Small intestine (tissue), 7 donors: ENCODE measurements around the gene GAMT. TPM values are rescaled to one million over a fixed set of nuclear protein-coding genes. Genes with fewer than 3 reads are reported as not detected.
A peak's percentile ranks its signal among the peaks of the same experiment; 100 is the strongest.

Source experiments
- DNase-seq, 2 donors: peaks; one replicate each; pipeline versions ENCODE4 v3.0.0 to v3.0.0-alpha.2; 2013
- FAIRE-seq: peaks from 2 replicates; lab custom pipeline; 2012; peaks lifted over from hg19 to GRCh38; lab: Jason Lieb, UNC
- H3K27ac ChIP-seq, 3 donors: one replicate each; pipeline ENCODE4 v1.5.1; 2013; ENCODE audit warnings: low read length in 2 of 3, mild to moderate bottlenecking in 2 of 3, control low read depth in 1 of 3, inconsistent platforms in 1 of 3, low read depth in 1 of 3, moderate library complexity in 1 of 3
- H3K27me3 ChIP-seq, 3 donors: one replicate each; pipeline ENCODE4 v1.6.1; 2013; ENCODE audit warnings: low read length in 3 of 3, inconsistent platforms in 1 of 3; ENCODE audit not compliant: control insufficient read depth in 3 of 3, insufficient read depth in 3 of 3
- H3K36me3 ChIP-seq, 3 donors: one replicate each; pipeline ENCODE4 v1.6.1; 2013; ENCODE audit warnings: low read length in 3 of 3, inconsistent platforms in 1 of 3, low read depth in 1 of 3, mild to moderate bottlenecking in 1 of 3, moderate library complexity in 1 of 3; ENCODE audit not compliant: control insufficient read depth in 3 of 3, insufficient read depth in 2 of 3
- H3K4me1 ChIP-seq, 3 donors: one replicate each; pipeline ENCODE4 v1.6.1; 2013; ENCODE audit warnings: low read length in 2 of 3, inconsistent platforms in 1 of 3, low read depth in 1 of 3, mild to moderate bottlenecking in 1 of 3, moderate library complexity in 1 of 3; ENCODE audit not compliant: control insufficient read depth in 3 of 3, insufficient read depth in 2 of 3
- H3K4me3 ChIP-seq, 3 donors: one replicate each; pipeline ENCODE4 v1.5.1; 2013; ENCODE audit warnings: low read length in 3 of 3, control low read depth in 1 of 3, inconsistent platforms in 1 of 3, low read depth in 1 of 3, mild to moderate bottlenecking in 1 of 3, moderate library complexity in 1 of 3
- H3K9me3 ChIP-seq, 2 donors: one replicate each; pipeline ENCODE4 v1.6.1; 2013; ENCODE audit warnings: low read depth in 1 of 2, low read length in 1 of 2; ENCODE audit not compliant: control insufficient read depth in 2 of 2, insufficient read depth in 1 of 2
- WGBS, 3 donors: extraction: QIAGEN DNeasy Blood & Tissue Kit; methylation state at CpG; one replicate each; pipeline ENCODE4 v1.1.7; 2013; 5-methylcytosine and 5-hydroxymethylcytosine counted together
- polyA plus RNA-seq, 4 donors: library from polyadenylated mRNA; stranded (reverse) in 3 of 4; unstranded in 1 of 4; fragments of 200-250 nt in 3 of 4; fragments of 120-200 nt in 1 of 4; gene quantifications; one replicate each; pipeline versions ENCODE4 v1.2.1 to v1.2.3, GENCODE V29; 2013
- donor health status: healthy with polysubstance abuse.
- donor health status: control.
- donor health status: control.
- donor health status: Bipolar disorder and iron deficiency.
- donor health status: healthy.

The GAMT gene
- polyA plus RNA-seq, 4 donors: 1.1 to 25.7 (median 4.3) TPM

GRCh38 chr19:1410789-1411188 lies 9.4 kb upstream of the GAMT start:
- no peaks in the 10 kb centered on the region for H3K27me3 ChIP-seq
- H3K36me3 ChIP-seq: peaks cover 2 to 64% (median 7%) of the 10 kb centered on the region in 3 donors
- H3K4me3 ChIP-seq: peak overlapping the region in 1 of 3 donors; percentile 10
- H3K4me1 ChIP-seq: peaks cover 12 to 47% (median 27%) of the 10 kb centered on the region in 3 donors
- no peaks in the 10 kb centered on the region for H3K9me3 ChIP-seq
- FAIRE-seq: no peak
- 68 to 71% (median 68%) methylated on average over 8 to 9 of the region's 9 CpGs for WGBS, 3 donors
- no peak for DNase-seq
- peak overlapping the region in 1 of 3 donors; percentile 8 for H3K27ac ChIP-seq

GRCh38 chr19:1410136-1410786 lies 8.9 kb upstream of the GAMT start:
- FAIRE-seq (no peak), DNase-seq (no peak)
- H3K27ac ChIP-seq: peak overlapping the region in 1 of 3 donors; percentile 12
- 69 to 72% (median 69%) methylated on average over 23 of the region's 23 CpGs for WGBS, 3 donors
- H3K9me3 ChIP-seq: no peaks in the 10 kb centered on the region
- H3K4me1 ChIP-seq: peaks cover 9 to 42% (median 22%) of the 10 kb centered on the region in 3 donors
- H3K36me3 ChIP-seq: peaks cover 2 to 61% (median 7%) of the 10 kb centered on the region in 3 donors
- H3K4me3 ChIP-seq: peak overlapping the region in 2 of 3 donors; percentile 6 to 99
- H3K27me3 ChIP-seq: no peaks in the 10 kb centered on the region

- Histone ChIP-seq H3K27ac (peak overlapping the region; percentile 66 to 93 (median 93)), H3K4me3 (peak overlapping the region in 2 of 3 donors; percentile 99), H3K9me3 (no peaks in the 10 kb centered on the region), H3K4me1 (peaks cover 9 to 36% (median 22%) of the 10 kb centered on the region in 3 donors), H3K36me3 (peaks cover 2 to 56% (median 7%) of the 10 kb centered on the region in 3 donors), H3K27me3 (no peaks in the 10 kb centered on the region)
- FAIRE-seq (no peak), DNase-seq (no peak)
- WGBS, 3 donors: 32 to 56% (median 38%) methylated on average over 30 to 33 of the region's 33 CpGs
Measured at GRCh38 chr19:1409204-1410005, 8.1 kb upstream of the GAMT start.

GRCh38 chr19:1408300-1409203 lies 7.2 kb upstream of the GAMT start:
- H3K4me3 ChIP-seq: peak overlapping the region; percentile 99
- FAIRE-seq (no peak), DNase-seq (peak; percentile 50 to 72)
- no peaks in the 10 kb centered on the region for H3K9me3 ChIP-seq
- H3K27ac ChIP-seq: peak overlapping the region; percentile 66 to 93 (median 93)
- no peaks in the 10 kb centered on the region for H3K27me3 ChIP-seq
- 0 to 1% (median 0%) methylated on average over 65 to 69 of the region's 69 CpGs for WGBS, 3 donors
- H3K36me3 ChIP-seq: peaks cover 2 to 50% (median 7%) of the 10 kb centered on the region in 3 donors
- peaks cover 9 to 36% (median 21%) of the 10 kb centered on the region in 3 donors for H3K4me1 ChIP-seq

GRCh38 chr19:1407528-1408299 lies 6.4 kb upstream of the GAMT start, which contains the start of gene DAZAP1:
Gene DAZAP1 (plus strand): TSS chr19:1407586. CDS start chr19:1407774, 188 bp downstream.
- no peak for FAIRE-seq
- no peaks in the 10 kb centered on the region for H3K27me3 ChIP-seq
- no peaks in the 10 kb centered on the region for H3K9me3 ChIP-seq
- DNase-seq: no peak
- peaks cover 0 to 42% (median 2%) of the 10 kb centered on the region in 3 donors for H3K36me3 ChIP-seq
- H3K27ac ChIP-seq: peak within 1 kb of the TSS; percentile 66 to 93 (median 93)
- peak within 1 kb of the TSS; percentile 99 for H3K4me3 ChIP-seq
- H3K4me1 ChIP-seq: peaks cover 9 to 36% (median 19%) of the 10 kb centered on the region in 3 donors
- WGBS, 3 donors: 0 to 1% (median 0%) methylated on average over 39 to 121 of the region's 121 CpGs

- FAIRE-seq: no peak
Measured at GRCh38 chr19:1406774-1407527, 5.6 kb upstream of the GAMT start.

More at GRCh38 chr19:1406774-1407527, 5.6 kb upstream of the GAMT start:
- H3K9me3 ChIP-seq: no peaks in the 10 kb centered on the region
- H3K4me1 ChIP-seq: peaks cover 9 to 39% (median 15%) of the 10 kb centered on the region in 3 donors
- H3K4me3 ChIP-seq: peak overlapping the region in 2 of 3 donors; percentile 59 to 99
- peak overlapping the region; percentile 15 to 83 (median 76) for H3K27ac ChIP-seq
- DNase-seq: peak; percentile 99 to 100
- no peaks in the 10 kb centered on the region for H3K27me3 ChIP-seq
- 0% methylated on average over 46 to 72 of the region's 72 CpGs for WGBS, 3 donors
- peaks cover 0 to 34% (median 0%) of the 10 kb centered on the region in 3 donors for H3K36me3 ChIP-seq
